HepG2 (cell line): ENCODE results near the gene RERE. TPM values are rescaled to one million over a fixed set of nuclear protein-coding genes. Genes with fewer than 3 reads are reported as not detected.
A peak's percentile ranks its signal among the peaks of the same experiment; 100 is the strongest.

Experiments used
- ATAC-seq: fragments of 200-7000 bp; cut with Tn5 transposase; 3 replicates; pipeline ENCODE4 v1.9.1; 2020; ENCODE audit warnings: mild to moderate bottlenecking, moderate library complexity
- BruUV-seq: library from RNA; stranded (reverse); fragments of 400-500 nt; replicated peaks from 2 replicates; lab custom pipeline; 2021; lab: Mats Ljungman, UMichigan
- CTCF ChIA-PET: fragments of 300-600 bp; formaldehyde crosslinking; extraction: SDS; loops from one replicate; lab custom pipeline; 2021; ENCODE audit warnings: low total read pairs, inconsistent platforms, low intra/inter-chr PET ratio; lab: Yijun Ruan, JAX
- POLR2A ChIA-PET: fragments of 350-600 bp; sonication (Branson Sonifier 250); formaldehyde crosslinking; loops from one replicate; lab custom pipeline; 2020; ENCODE audit warnings: antibody characterized with exemption, inconsistent platforms; lab: Yijun Ruan, JAX
- DNase-seq: peaks from one replicate; pipeline ENCODE4 v3.0.0-alpha.2; 2015; ENCODE audit warnings: low spot score
- FAIRE-seq: peaks from 3 replicates; lab custom pipeline; 2011; peaks lifted over from hg19 to GRCh38; lab: Jason Lieb, UNC
- H2AFZ ChIP-seq: one replicate; pipeline ENCODE4 v1.6.1; 2011; ENCODE audit warnings: low read length, inconsistent platforms
- H3K27ac ChIP-seq: fragments of 300-600 bp; 3 replicates; pipeline ENCODE4 v1.8.0; 2011; ENCODE audit warnings: mixed run types, mild to moderate bottlenecking, mixed read lengths, low read length, inconsistent platforms; ENCODE audit not compliant: insufficient read depth; ENCODE audit errors: extremely low read length
- H3K27me3 ChIP-seq, 2 experiments: fragments of 200-600 bp in 1 of 2; 2 replicates in 1 of 2; 3 replicates in 1 of 2; pipeline versions ENCODE4 v1.6.0 to v1.8.0; 2011; ENCODE audit warnings: low read length in 2 of 2, mild to moderate bottlenecking in 2 of 2, moderate library complexity in 2 of 2, inconsistent platforms in 1 of 2; ENCODE audit not compliant: insufficient read depth in 2 of 2, control insufficient read depth in 1 of 2
- H3K36me3 ChIP-seq, 2 experiments: fragments of 200-600 bp in 1 of 2; replicated peaks in 1 of 2; 2 replicates in 1 of 2; 3 replicates in 1 of 2; pipeline versions ENCODE4 v1.5.1 to v1.8.0; 2011; ENCODE audit warnings: low read length in 2 of 2, inconsistent platforms in 1 of 2; ENCODE audit not compliant: insufficient read depth in 2 of 2, control insufficient read depth in 1 of 2
- H3K4me1 ChIP-seq: 2 replicates; pipeline ENCODE4 v1.5.1; 2012; ENCODE audit warnings: low read length, inconsistent platforms; ENCODE audit not compliant: insufficient read depth
- H3K4me2 ChIP-seq: 2 replicates; pipeline ENCODE4 v1.6.0; 2011; ENCODE audit warnings: low read depth, low read length, inconsistent platforms
- H3K4me3 ChIP-seq, 3 experiments: fragments of 200-600 bp in 1 of 3; sonication (generic), shearing (Covaris generic) in 1 of 3; replicated peaks in 1 of 3; 2 replicates each; pipeline ENCODE4 v1.5.1; 2011 to 2016; ENCODE audit warnings: low read length in 3 of 3, inconsistent platforms in 2 of 3, low read depth in 2 of 3, mild to moderate bottlenecking in 2 of 3, control low read depth in 1 of 3, mixed read lengths in 1 of 3; ENCODE audit not compliant: insufficient read depth in 1 of 3
- H3K79me2 ChIP-seq: one replicate; pipeline ENCODE4 v1.6.1; 2011; ENCODE audit warnings: low read length, inconsistent platforms; ENCODE audit not compliant: insufficient read depth
- H3K9ac ChIP-seq: 2 replicates; pipeline ENCODE4 v1.6.0; 2011; ENCODE audit warnings: mild to moderate bottlenecking, low read depth, low read length, inconsistent platforms; ENCODE audit not compliant: insufficient read depth
- H3K9me3 ChIP-seq: 2 replicates; pipeline ENCODE4 v1.5.1; 2012; ENCODE audit warnings: mild to moderate bottlenecking, low read length
- H4K20me1 ChIP-seq: 2 replicates; pipeline ENCODE4 v1.6.0; 2011; ENCODE audit warnings: inconsistent platforms, mild to moderate bottlenecking, low read length, moderate library complexity; ENCODE audit not compliant: insufficient read depth
- FOXM1 ChIP-seq: sonication (generic); formaldehyde crosslinking; IDR thresholded peaks from 2 replicates; pipeline ENCODE4 v1.5.0; 2020; ENCODE audit warnings: missing genetic modification reagents
- NONO ChIP-seq, 2 experiments: fragments of 450-650 bp in 1 of 2; sonication (generic) in 1 of 2; formaldehyde crosslinking in 1 of 2; IDR thresholded peaks in 1 of 2; conservative IDR thresholded peaks in 1 of 2; 2 replicates each; pipeline versions ENCODE4 v1.6.1 to v1.8.0; 2017 to 2022; ENCODE audit warnings: mild to moderate bottlenecking in 1 of 2, missing genetic modification reagents in 1 of 2, moderate library complexity in 1 of 2
- SNAPC2 ChIP-seq: sonication (generic); formaldehyde crosslinking; IDR thresholded peaks from 2 replicates; pipeline ENCODE4 v1.8.1; 2022; ENCODE audit warnings: mild to moderate bottlenecking, missing genetic modification reagents
- TCF7 ChIP-seq: sonication (generic); IDR thresholded peaks from 2 replicates; pipeline ENCODE4 v1.6.1; 2016; ENCODE audit warnings: antibody characterized with exemption, low read depth
- ZKSCAN8 ChIP-seq: IDR thresholded peaks from 2 replicates; pipeline ENCODE4 v1.6.1; 2016; ENCODE audit warnings: borderline replicate concordance, missing genetic modification reagents, missing compliant biosample characterization
- WGBS: methylation state at CpG from one replicate; pipeline ENCODE4 v1.1.6; 2017; ENCODE audit warnings: low lambda C conversion rate; 5-methylcytosine and 5-hydroxymethylcytosine counted together
- in situ Hi-C: cut with HindIII; loops from 2 replicates; pipeline ENCODE4 v1.10.0; 2017; ENCODE audit warnings: low pct_unique_long_range_greater_than_20kb; ENCODE audit not compliant: extremely low pct_ligation_motif_present
- intact Hi-C: fragments of 100-400 bp; cut with micrococcal nuclease; formaldehyde crosslinking; loops from one replicate; pipeline ENCODE4 v1.10.0; 2022; ENCODE audit not compliant: unreplicated experiment
- polyA plus RNA-seq, 8 experiments: library from polyadenylated mRNA; depleted of rRNA in 3 of 8; stranded (reverse) in 7 of 8; unstranded in 1 of 8; fragments of >200 nt; fragmentation: Illumina TruSeq in 4 of 8; extraction: Trizol in 4 of 8; gene quantifications; 2 replicates each; pipeline versions ENCODE4 v1.2.1 to v1.2.3, GENCODE V29; 2011 to 2016; ENCODE audit warnings: low read depth in 4 of 8, missing spikeins in 1 of 8, mixed read lengths in 1 of 8; ENCODE audit not compliant: insufficient read depth in 1 of 8
- total RNA-seq, 5 experiments: library from RNA; depleted of rRNA; stranded (reverse); fragments of >200 nt; fragmentation: Illumina TruSeq; extraction: Trizol; gene quantifications; 2 replicates each; pipeline ENCODE4 v1.2.3, GENCODE V29; 2016; ENCODE audit warnings: low read depth in 1 of 5
- TF ChIP-seq, protein P1 (sequence below): sonication (generic); formaldehyde crosslinking; IDR thresholded peaks from 2 replicates; pipeline ENCODE4 v1.5.1; 2020; ENCODE audit warnings: missing genetic modification reagents, mild to moderate bottlenecking, borderline replicate concordance
- TF ChIP-seq, protein P2 (sequence below), 2 experiments: sonication (generic) in 1 of 2; formaldehyde crosslinking in 1 of 2; IDR thresholded peaks; 2 replicates each; pipeline versions ENCODE4 v1.4.0 to v1.6.1; 2016 to 2020; ENCODE audit warnings: borderline replicate concordance in 1 of 2, low read depth in 1 of 2, mild to moderate bottlenecking in 1 of 2, missing genetic modification reagents in 1 of 2
- TF ChIP-seq, protein P3 (sequence below): sonication (generic); formaldehyde crosslinking; IDR thresholded peaks from 2 replicates; pipeline ENCODE4 v1.5.0; 2020; ENCODE audit warnings: mild to moderate bottlenecking, missing genetic modification reagents
- TF ChIP-seq, protein P4 (sequence below): sonication (generic); formaldehyde crosslinking; IDR thresholded peaks from 2 replicates; pipeline ENCODE4 v1.4.0; 2020; ENCODE audit warnings: mild to moderate bottlenecking, missing genetic modification reagents, borderline replicate concordance

The RERE gene
- total and polyA plus RNA-seq, 2 of the 13 experiments (the other 11 are each of a cell fraction or from before 2014, with no cell fraction given): 18.3 to 21.9 TPM

DNA sequence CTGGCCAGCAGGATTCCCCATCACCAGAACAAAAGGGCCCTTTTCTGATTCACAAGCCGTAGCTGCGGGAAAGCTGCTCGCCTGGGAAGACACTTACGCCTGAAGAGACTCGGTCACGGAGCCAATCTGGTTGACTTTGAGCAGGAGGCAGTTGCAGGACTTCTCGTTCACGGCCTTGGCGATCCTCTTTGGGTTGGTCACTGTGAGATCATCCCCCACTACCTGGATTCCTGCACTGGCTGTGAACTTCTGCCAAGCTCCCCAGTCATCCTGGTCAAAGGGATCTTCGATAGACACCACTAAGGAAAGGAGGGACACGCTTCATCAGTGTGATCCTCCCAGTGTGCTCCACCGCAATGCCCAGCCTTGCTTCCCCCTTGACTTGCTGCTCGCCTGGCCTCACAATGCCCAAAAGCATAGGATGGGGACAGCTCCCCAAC is 46.4 kb upstream of the RERE start:
- FAIRE-seq (no peak), DNase-seq (no peak), ATAC-seq (no peak)
- ChIA-PET CTCF (no interaction called here), POLR2A (interaction anchor here (8.0 to 13.6 kb wide), 2 partner anchors 10 to 15 kb away, joined by 43 to 116 read pairs; partner anchors contain the start of gene ENO1)
- in situ Hi-C loops (no loop called here), intact Hi-C loops (no loop called here)
- Histone ChIP-seq H4K20me1 (peaks cover 92% of the 10 kb centered on the region), H3K27ac (peak overlapping the region; percentile 33), H3K4me1 (peaks cover 95% of the 10 kb centered on the region), H3K79me2 (peaks cover 23% of the 10 kb centered on the region), H3K4me3 (no peak overlapping the region), H3K27me3 (no peaks in the 10 kb centered on the region), H3K9me3 (no peaks in the 10 kb centered on the region), H3K4me2 (no peak overlapping the region), H3K9ac (no peak overlapping the region), H3K36me3 (peaks cover 53 to 80% of the 10 kb centered on the region in 2 experiments), H2AFZ (no peak overlapping the region)
- 95% methylated on average over 13 of the region's 13 CpGs for WGBS
- no TSS peak for BruUV-seq
- TF ChIP-seq, protein P1, sequence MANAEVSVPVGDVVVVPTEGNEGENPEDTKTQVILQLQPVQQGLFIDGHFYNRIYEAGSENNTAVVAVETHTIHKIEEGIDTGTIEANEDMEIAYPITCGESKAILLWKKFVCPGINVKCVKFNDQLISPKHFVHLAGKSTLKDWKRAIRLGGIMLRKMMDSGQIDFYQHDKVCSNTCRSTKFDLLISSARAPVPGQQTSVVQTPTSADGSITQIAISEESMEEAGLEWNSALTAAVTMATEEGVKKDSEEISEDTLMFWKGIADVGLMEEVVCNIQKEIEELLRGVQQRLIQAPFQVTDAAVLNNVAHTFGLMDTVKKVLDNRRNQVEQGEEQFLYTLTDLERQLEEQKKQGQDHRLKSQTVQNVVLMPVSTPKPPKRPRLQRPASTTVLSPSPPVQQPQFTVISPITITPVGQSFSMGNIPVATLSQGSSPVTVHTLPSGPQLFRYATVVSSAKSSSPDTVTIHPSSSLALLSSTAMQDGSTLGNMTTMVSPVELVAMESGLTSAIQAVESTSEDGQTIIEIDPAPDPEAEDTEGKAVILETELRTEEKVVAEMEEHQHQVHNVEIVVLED (CRISPR knock-in tag): no peak
- no peak for TF ChIP-seq TCF7
- TF ChIP-seq, protein P2, sequence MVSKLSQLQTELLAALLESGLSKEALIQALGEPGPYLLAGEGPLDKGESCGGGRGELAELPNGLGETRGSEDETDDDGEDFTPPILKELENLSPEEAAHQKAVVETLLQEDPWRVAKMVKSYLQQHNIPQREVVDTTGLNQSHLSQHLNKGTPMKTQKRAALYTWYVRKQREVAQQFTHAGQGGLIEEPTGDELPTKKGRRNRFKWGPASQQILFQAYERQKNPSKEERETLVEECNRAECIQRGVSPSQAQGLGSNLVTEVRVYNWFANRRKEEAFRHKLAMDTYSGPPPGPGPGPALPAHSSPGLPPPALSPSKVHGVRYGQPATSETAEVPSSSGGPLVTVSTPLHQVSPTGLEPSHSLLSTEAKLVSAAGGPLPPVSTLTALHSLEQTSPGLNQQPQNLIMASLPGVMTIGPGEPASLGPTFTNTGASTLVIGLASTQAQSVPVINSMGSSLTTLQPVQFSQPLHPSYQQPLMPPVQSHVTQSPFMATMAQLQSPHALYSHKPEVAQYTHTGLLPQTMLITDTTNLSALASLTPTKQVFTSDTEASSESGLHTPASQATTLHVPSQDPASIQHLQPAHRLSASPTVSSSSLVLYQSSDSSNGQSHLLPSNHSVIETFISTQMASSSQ (IDR thresholded peaks at IDR 0.05; ENCODE audit: low read depth): no peak
- TF ChIP-seq, protein P2 (CRISPR knock-in tag; IDR thresholded peaks at IDR 0.05; ENCODE audit: borderline replicate concordance): no peak
- no peak for TF ChIP-seq ZKSCAN8 (CRISPR knock-in tag)
- TF ChIP-seq, protein P3, sequence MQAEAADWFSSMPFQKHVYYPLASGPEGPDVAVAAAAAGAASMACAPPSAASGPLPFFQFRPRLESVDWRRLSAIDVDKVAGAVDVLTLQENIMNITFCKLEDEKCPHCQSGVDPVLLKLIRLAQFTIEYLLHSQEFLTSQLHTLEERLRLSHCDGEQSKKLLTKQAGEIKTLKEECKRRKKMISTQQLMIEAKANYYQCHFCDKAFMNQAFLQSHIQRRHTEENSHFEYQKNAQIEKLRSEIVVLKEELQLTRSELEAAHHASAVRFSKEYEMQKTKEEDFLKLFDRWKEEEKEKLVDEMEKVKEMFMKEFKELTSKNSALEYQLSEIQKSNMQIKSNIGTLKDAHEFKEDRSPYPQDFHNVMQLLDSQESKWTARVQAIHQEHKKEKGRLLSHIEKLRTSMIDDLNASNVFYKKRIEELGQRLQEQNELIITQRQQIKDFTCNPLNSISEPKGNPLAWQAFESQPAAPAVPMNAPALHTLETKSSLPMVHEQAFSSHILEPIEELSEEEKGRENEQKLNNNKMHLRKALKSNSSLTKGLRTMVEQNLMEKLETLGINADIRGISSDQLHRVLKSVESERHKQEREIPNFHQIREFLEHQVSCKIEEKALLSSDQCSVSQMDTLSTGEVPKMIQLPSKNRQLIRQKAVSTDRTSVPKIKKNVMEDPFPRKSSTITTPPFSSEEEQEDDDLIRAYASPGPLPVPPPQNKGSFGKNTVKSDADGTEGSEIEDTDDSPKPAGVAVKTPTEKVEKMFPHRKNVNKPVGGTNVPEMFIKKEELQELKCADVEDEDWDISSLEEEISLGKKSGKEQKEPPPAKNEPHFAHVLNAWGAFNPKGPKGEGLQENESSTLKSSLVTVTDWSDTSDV (CRISPR knock-in tag): no peak
- TF ChIP-seq, protein P4, sequence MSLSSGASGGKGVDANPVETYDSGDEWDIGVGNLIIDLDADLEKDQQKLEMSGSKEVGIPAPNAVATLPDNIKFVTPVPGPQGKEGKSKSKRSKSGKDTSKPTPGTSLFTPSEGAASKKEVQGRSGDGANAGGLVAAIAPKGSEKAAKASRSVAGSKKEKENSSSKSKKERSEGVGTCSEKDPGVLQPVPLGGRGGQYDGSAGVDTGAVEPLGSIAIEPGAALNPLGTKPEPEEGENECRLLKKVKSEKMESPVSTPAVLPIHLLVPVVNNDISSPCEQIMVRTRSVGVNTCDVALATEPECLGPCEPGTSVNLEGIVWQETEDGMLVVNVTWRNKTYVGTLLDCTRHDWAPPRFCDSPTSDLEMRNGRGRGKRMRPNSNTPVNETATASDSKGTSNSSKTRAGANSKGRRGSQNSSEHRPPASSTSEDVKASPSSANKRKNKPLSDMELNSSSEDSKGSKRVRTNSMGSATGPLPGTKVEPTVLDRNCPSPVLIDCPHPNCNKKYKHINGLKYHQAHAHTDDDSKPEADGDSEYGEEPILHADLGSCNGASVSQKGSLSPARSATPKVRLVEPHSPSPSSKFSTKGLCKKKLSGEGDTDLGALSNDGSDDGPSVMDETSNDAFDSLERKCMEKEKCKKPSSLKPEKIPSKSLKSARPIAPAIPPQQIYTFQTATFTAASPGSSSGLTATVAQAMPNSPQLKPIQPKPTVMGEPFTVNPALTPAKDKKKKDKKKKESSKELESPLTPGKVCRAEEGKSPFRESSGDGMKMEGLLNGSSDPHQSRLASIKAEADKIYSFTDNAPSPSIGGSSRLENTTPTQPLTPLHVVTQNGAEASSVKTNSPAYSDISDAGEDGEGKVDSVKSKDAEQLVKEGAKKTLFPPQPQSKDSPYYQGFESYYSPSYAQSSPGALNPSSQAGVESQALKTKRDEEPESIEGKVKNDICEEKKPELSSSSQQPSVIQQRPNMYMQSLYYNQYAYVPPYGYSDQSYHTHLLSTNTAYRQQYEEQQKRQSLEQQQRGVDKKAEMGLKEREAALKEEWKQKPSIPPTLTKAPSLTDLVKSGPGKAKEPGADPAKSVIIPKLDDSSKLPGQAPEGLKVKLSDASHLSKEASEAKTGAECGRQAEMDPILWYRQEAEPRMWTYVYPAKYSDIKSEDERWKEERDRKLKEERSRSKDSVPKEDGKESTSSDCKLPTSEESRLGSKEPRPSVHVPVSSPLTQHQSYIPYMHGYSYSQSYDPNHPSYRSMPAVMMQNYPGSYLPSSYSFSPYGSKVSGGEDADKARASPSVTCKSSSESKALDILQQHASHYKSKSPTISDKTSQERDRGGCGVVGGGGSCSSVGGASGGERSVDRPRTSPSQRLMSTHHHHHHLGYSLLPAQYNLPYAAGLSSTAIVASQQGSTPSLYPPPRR (CRISPR knock-in tag): no peak
- TF ChIP-seq NONO (IDR thresholded peaks at IDR 0.05): no peak
- TF ChIP-seq NONO (CRISPR knock-in tag; conservative IDR thresholded peaks at IDR 0.05): 0 out of 2 replicates have a peak, but pooled peaks have one; percentile 16
- TF ChIP-seq SNAPC2: no peak
- TF ChIP-seq FOXM1: no peak
